Aorta (tissue), 5 donors: Measurements from ENCODE around the gene SCAF4. TPM values are rescaled to one million over a fixed set of nuclear protein-coding genes. Genes with fewer than 3 reads are reported as not detected.
A peak's percentile ranks its signal among the peaks of the same experiment; 100 is the strongest.
"Not testable (repeated sequence)": the region's sequence is repeated elsewhere in the genome, so short reads cannot be mapped to it uniquely, and the experiment has no call there.

Source experiments
- ATAC-seq: fragments of 200-7000 bp; cut with Tn5 transposase; one replicate; pipeline ENCODE4 v1.9.1; 2022; ENCODE audit warnings: moderate library complexity; ENCODE audit not compliant: low FRiP score
- DNase-seq, 2 donors: peaks; one replicate each; pipeline ENCODE4 v3.0.0-alpha.2; 2020
- H3K27ac ChIP-seq, 2 donors: one replicate each; pipeline ENCODE4 v1.5.1; 2013; ENCODE audit warnings: low read length in 2 of 2, mild to moderate bottlenecking in 2 of 2, moderate library complexity in 2 of 2, control low read depth in 1 of 2, inconsistent platforms in 1 of 2, low read depth in 1 of 2
- H3K27me3 ChIP-seq, 2 donors: one replicate each; pipeline ENCODE4 v1.6.1; 2013; ENCODE audit warnings: control low read depth in 1 of 2, low read length in 1 of 2, mild to moderate bottlenecking in 1 of 2, moderate library complexity in 1 of 2; ENCODE audit not compliant: insufficient read depth in 2 of 2, control insufficient read depth in 1 of 2
- H3K36me3 ChIP-seq, 2 donors: one replicate each; pipeline ENCODE4 v1.6.1; 2013; ENCODE audit warnings: control low read depth in 1 of 2, low read length in 1 of 2, mild to moderate bottlenecking in 1 of 2; ENCODE audit not compliant: insufficient read depth in 2 of 2, control insufficient read depth in 1 of 2
- H3K4me1 ChIP-seq, 2 donors: one replicate each; pipeline ENCODE4 v1.6.1; 2013; ENCODE audit warnings: low read length in 2 of 2, control low read depth in 1 of 2, mild to moderate bottlenecking in 1 of 2, moderate library complexity in 1 of 2; ENCODE audit not compliant: insufficient read depth in 2 of 2, control insufficient read depth in 1 of 2
- H3K4me3 ChIP-seq, 2 donors: one replicate each; pipeline ENCODE4 v1.5.1; 2013; ENCODE audit warnings: low read length in 2 of 2, control low read depth in 1 of 2, mild to moderate bottlenecking in 1 of 2
- H3K9me3 ChIP-seq: one replicate; pipeline ENCODE4 v1.6.1; 2013; ENCODE audit warnings: mild to moderate bottlenecking, low read length; ENCODE audit not compliant: control insufficient read depth
- WGBS, 2 donors: extraction: QIAGEN DNeasy Blood & Tissue Kit; methylation state at CpG; one replicate each; pipeline ENCODE4 v1.1.7; 2013; 5-methylcytosine and 5-hydroxymethylcytosine counted together
- intact Hi-C, 2 donors: fragments of 100-400 bp; cut with DNase I; formaldehyde crosslinking; loops; one replicate each; pipeline versions ENCODE4 v1.14.2 to v1.15.0; 2022
- polyA plus RNA-seq, 2 donors: library from polyadenylated mRNA; stranded (reverse); fragments of 200-250 nt; gene quantifications; one replicate each; pipeline ENCODE4 v1.2.3, GENCODE V29; 2013
- total RNA-seq, 2 donors: library from RNA; stranded (reverse); fragmentation: NEBNext Ultra II Directional; extraction: Animal tissue kit (Norgen Biotek cat#: 25700); gene quantifications; one replicate each; pipeline ENCODE4 v1.2.1, GENCODE V29; 2021
- donor health status: healthy with polysubstance abuse.
- donor health status: Bipolar disorder and iron deficiency.
- donor health status: DM: no; HTN: no; CAD: no.
- donor health status: DM: no; HTN: no; CAD: no.
- donor health status: DM: yes; HTN: yes; CAD: no.

SCAF4 gene
- total and polyA plus RNA-seq, 4 donors: 5.3 to 33.9 (median 21.2) TPM

- ATAC-seq (no peak), DNase-seq (no peak)
- no peak overlapping the region for H3K4me3 ChIP-seq
- peaks cover 6% of the 10 kb centered on the region in 2 donors for H3K36me3 ChIP-seq
- no peaks in the 10 kb centered on the region for H3K9me3 ChIP-seq
- H3K27me3 ChIP-seq: no peaks in the 10 kb centered on the region
- 89 to 91% methylated on average over 5 of the region's 5 CpGs for WGBS, 2 donors
- H3K27ac ChIP-seq: no peak overlapping the region
- peaks cover 1 to 2% of the 10 kb centered on the region in 2 donors for H3K4me1 ChIP-seq
- intact Hi-C loops: loop anchor here in 1 of 2 donors (10.0 kb wide), 1 partner anchor 608 kb away; the partner anchor contains the start of gene MIS18A
These were observed 64.8 kb downstream of the SCAF4 start for GRCh38 chr21:31667132-31667531.

- Histone ChIP-seq H3K4me1 (peaks cover 1 to 5% of the 10 kb centered on the region in 2 donors), H3K4me3 (no peak overlapping the region), H3K9me3 (no peaks in the 10 kb centered on the region), H3K36me3 (peaks cover 6% of the 10 kb centered on the region in 2 donors), H3K27me3 (no peaks in the 10 kb centered on the region), H3K27ac (no peak overlapping the region)
- intact Hi-C loops: loop anchor here in 1 of 2 donors (10.0 kb wide), 1 partner anchor 608 kb away; the partner anchor contains the start of gene MIS18A
- no peak for ATAC-seq
- DNase-seq: no peak
- 74 to 78% methylated on average over 5 of the region's 5 CpGs for WGBS, 2 donors
These were observed 65.4 kb downstream of the SCAF4 start for GRCh38 chr21:31666445-31667010.

- 95 to 97% methylated on average over 4 of the region's 4 CpGs for WGBS, 2 donors
- not testable (repeated sequence) for H3K36me3 ChIP-seq
These were observed 66.0 kb downstream of the SCAF4 start for GRCh38 chr21:31665869-31666268.

GRCh38 chr21:31665397-31665796 is 66.5 kb downstream of the SCAF4 start:
- ATAC-seq (no peak), DNase-seq (no peak)
- H3K27ac ChIP-seq: no peak overlapping the region
- H3K4me3 ChIP-seq: no peak overlapping the region
- intact Hi-C loops: loop anchor here in 1 of 2 donors (10.0 kb wide), 1 partner anchor 609 kb away; the partner anchor contains the start of gene MIS18A
- peaks cover 3 to 6% of the 10 kb centered on the region in 2 donors for H3K36me3 ChIP-seq
- H3K4me1 ChIP-seq: peaks cover 1 to 5% of the 10 kb centered on the region in 2 donors
- no peaks in the 10 kb centered on the region for H3K9me3 ChIP-seq
- no peaks in the 10 kb centered on the region for H3K27me3 ChIP-seq
- 63 to 64% methylated on average over 8 of the region's 8 CpGs for WGBS, 2 donors

More at GRCh38 chr21:31665869-31666268, 66.0 kb downstream of the SCAF4 start:
- not testable (repeated sequence) for H3K4me1 ChIP-seq, ATAC-seq, H3K9me3 ChIP-seq, H3K27ac ChIP-seq, H3K27me3 ChIP-seq, DNase-seq, H3K4me3 ChIP-seq
- intact Hi-C loops: loop anchor here in 1 of 2 donors (10.0 kb wide), 1 partner anchor 609 kb away; the partner anchor contains the start of gene MIS18A

GRCh38 chr21:31663584-31664249 is 68.2 kb downstream of the SCAF4 start:
- Histone ChIP-seq H3K4me1 (peaks cover 1 to 5% of the 10 kb centered on the region in 2 donors), H3K9me3 (no peaks in the 10 kb centered on the region), H3K4me3 (no peak overlapping the region), H3K36me3 (peaks cover 2 to 6% of the 10 kb centered on the region in 2 donors), H3K27ac (no peak overlapping the region), H3K27me3 (no peaks in the 10 kb centered on the region)
- ATAC-seq (no peak), DNase-seq (no peak)
- intact Hi-C loops: loop anchor here in 1 of 2 donors (5.0 to 10.0 kb wide), 2 partner anchors 69 to 611 kb away; partner anchors contain the start of genes MIS18A and SCAF4
- WGBS, 2 donors: 82 to 89% methylated on average over 7 of the region's 7 CpGs

- H3K36me3 ChIP-seq: peaks cover 0 to 3% of the 10 kb centered on the region in 2 donors
- no peaks in the 10 kb centered on the region for H3K27me3 ChIP-seq
- ATAC-seq (no peak), DNase-seq (no peak)
- 2 to 3% methylated on average over 8 of the region's 8 CpGs for WGBS, 2 donors
- H3K4me3 ChIP-seq: peak overlapping the region; percentile 65 to 76
- H3K27ac ChIP-seq: peak overlapping the region in 1 of 2 donors; percentile 77
- intact Hi-C loops: loop anchor here in 1 of 2 donors (5.0 to 10.0 kb wide), 2 partner anchors 72 to 614 kb away; partner anchors contain the start of genes MIS18A and SCAF4
- H3K9me3 ChIP-seq: no peaks in the 10 kb centered on the region
- peaks cover 0 to 5% of the 10 kb centered on the region in 2 donors for H3K4me1 ChIP-seq
These were observed 71.3 kb downstream of the SCAF4 start for GRCh38 chr21:31660591-31660990.

GRCh38 chr21:31660259-31660565 is 71.7 kb downstream of the SCAF4 start:
- intact Hi-C loops: loop anchor here in 1 of 2 donors (5.0 to 10.0 kb wide), 2 partner anchors 72 to 615 kb away; partner anchors contain the start of genes MIS18A and SCAF4
- 0% methylated on average over 12 of the region's 12 CpGs for WGBS, 2 donors
- peaks cover 0 to 5% of the 10 kb centered on the region in 2 donors for H3K4me1 ChIP-seq

GRCh38 chr21:31659536-31660258 is 72.2 kb downstream of the SCAF4 start, which contains the start of gene SOD1:
TSS of gene SOD1 (plus strand) at chr21:31659693. CDS start at chr21:31659770, 77 bp downstream.
- Histone ChIP-seq H3K4me1 (peaks cover 0 to 5% of the 10 kb centered on the region in 2 donors), H3K27ac (peak within 1 kb of the TSS; percentile 77 to 89), H3K36me3 (peaks cover 0 to 3% of the 10 kb centered on the region in 2 donors), H3K27me3 (no peaks in the 10 kb centered on the region), H3K9me3 (no peaks in the 10 kb centered on the region), H3K4me3 (peak within 1 kb of the TSS; percentile 65 to 76)
- 1% methylated on average over 85 to 87 of the region's 87 CpGs for WGBS, 2 donors
- intact Hi-C loops: loop anchor here (5.0 to 10.0 kb wide), 2 partner anchors 73 to 615 kb away; partner anchors contain the start of genes SCAF4 (in 2 of the 2) and MIS18A (in 1 of the 2)
- ATAC-seq (peak; percentile 98), DNase-seq (peak; percentile 97 to 98)

More at GRCh38 chr21:31660259-31660565, 71.7 kb downstream of the SCAF4 start:
- DNase-seq (no peak), ATAC-seq (no peak)
- Histone ChIP-seq H3K4me3 (peak overlapping the region; percentile 65 to 76), H3K36me3 (peaks cover 0 to 3% of the 10 kb centered on the region in 2 donors), H3K27ac (peak overlapping the region; percentile 18 to 77), H3K27me3 (no peaks in the 10 kb centered on the region), H3K9me3 (no peaks in the 10 kb centered on the region)
